ENCODE data around the gene RGS14. TPM values are rescaled to one million over a fixed set of nuclear protein-coding genes. Genes with fewer than 3 reads are reported as not detected.

The RGS14 gene
- total and polyA plus RNA-seq, 12 donors = 2.2 to 9.6 (median 4.1) TPM

GRCh38 chr5:177386542-177386941 is 28.8 kb downstream of the RGS14 start:
- intact Hi-C loops (cut with DNase I) = loop anchor here in 4 of 10 donors (5.0 to 10.0 kb wide), 3 partner anchors 69 to 272 kb away; no protein-coding TSS in a partner anchor
- H3K27me3 ChIP-seq = peaks cover 0 to 50% (median 18%) of the 10 kb centered on the region in 7 donors
- TF ChIP-seq, protein P1, sequence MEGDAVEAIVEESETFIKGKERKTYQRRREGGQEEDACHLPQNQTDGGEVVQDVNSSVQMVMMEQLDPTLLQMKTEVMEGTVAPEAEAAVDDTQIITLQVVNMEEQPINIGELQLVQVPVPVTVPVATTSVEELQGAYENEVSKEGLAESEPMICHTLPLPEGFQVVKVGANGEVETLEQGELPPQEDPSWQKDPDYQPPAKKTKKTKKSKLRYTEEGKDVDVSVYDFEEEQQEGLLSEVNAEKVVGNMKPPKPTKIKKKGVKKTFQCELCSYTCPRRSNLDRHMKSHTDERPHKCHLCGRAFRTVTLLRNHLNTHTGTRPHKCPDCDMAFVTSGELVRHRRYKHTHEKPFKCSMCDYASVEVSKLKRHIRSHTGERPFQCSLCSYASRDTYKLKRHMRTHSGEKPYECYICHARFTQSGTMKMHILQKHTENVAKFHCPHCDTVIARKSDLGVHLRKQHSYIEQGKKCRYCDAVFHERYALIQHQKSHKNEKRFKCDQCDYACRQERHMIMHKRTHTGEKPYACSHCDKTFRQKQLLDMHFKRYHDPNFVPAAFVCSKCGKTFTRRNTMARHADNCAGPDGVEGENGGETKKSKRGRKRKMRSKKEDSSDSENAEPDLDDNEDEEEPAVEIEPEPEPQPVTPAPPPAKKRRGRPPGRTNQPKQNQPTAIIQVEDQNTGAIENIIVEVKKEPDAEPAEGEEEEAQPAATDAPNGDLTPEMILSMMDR (IDR thresholded peaks at IDR 0.05) = no peak
- no peaks in the 10 kb centered on the region for H3K9me3 ChIP-seq
- H3K4me3 ChIP-seq = no peak overlapping the region
- H3K27ac ChIP-seq = no peak overlapping the region
- DNase-seq (no peak), ATAC-seq (no peak)
- H3K4me1 ChIP-seq = peaks cover 0 to 26% (median 0%) of the 10 kb centered on the region in 9 donors
- H3K36me3 ChIP-seq = no peaks in the 10 kb centered on the region
- WGBS, 2 donors = 89 to 91% methylated on average over 8 of the region's 8 CpGs

GRCh38 chr5:177387405-177387804 is 29.7 kb downstream of the RGS14 start:
- intact Hi-C loops (cut with DNase I) = loop anchor here in 4 of 10 donors (5.0 to 10.0 kb wide), 3 partner anchors 70 to 273 kb away; no protein-coding TSS in a partner anchor
- H3K4me1 ChIP-seq = peaks cover 0 to 26% (median 0%) of the 10 kb centered on the region in 9 donors
- ATAC-seq (no peak), DNase-seq (no peak)
- no peak overlapping the region for H3K27ac ChIP-seq
- no peaks in the 10 kb centered on the region for H3K9me3 ChIP-seq
- H3K4me3 ChIP-seq = no peak overlapping the region
- 84 to 87% methylated on average over 14 of the region's 14 CpGs for WGBS, 2 donors
- H3K36me3 ChIP-seq = no peaks in the 10 kb centered on the region
- TF ChIP-seq, protein P1 (IDR thresholded peaks at IDR 0.05) = no peak
- peaks cover 0 to 46% (median 18%) of the 10 kb centered on the region in 7 donors for H3K27me3 ChIP-seq

GRCh38 chr5:177388521-177389052 is 30.9 kb downstream of the RGS14 start:
- TF ChIP-seq, protein P1 (IDR thresholded peaks at IDR 0.05) = no peak
- H3K4me3 ChIP-seq = no peak overlapping the region
- DNase-seq = no peak
- intact Hi-C loops (cut with DNase I) = loop anchor here in 4 of 10 donors (5.0 to 10.0 kb wide), 3 partner anchors 71 to 274 kb away; no protein-coding TSS in a partner anchor
- WGBS, 2 donors = 88% methylated on average over 10 of the region's 10 CpGs
- H3K27ac ChIP-seq = peak overlapping the region in 1 of 10 donors; percentile 31
- peaks cover 0 to 30% (median 0%) of the 10 kb centered on the region in 9 donors for H3K4me1 ChIP-seq
- H3K36me3 ChIP-seq = no peaks in the 10 kb centered on the region
- peaks cover 0 to 42% (median 14%) of the 10 kb centered on the region in 7 donors for H3K27me3 ChIP-seq
- H3K9me3 ChIP-seq = no peaks in the 10 kb centered on the region
- no peak for ATAC-seq

DNA sequence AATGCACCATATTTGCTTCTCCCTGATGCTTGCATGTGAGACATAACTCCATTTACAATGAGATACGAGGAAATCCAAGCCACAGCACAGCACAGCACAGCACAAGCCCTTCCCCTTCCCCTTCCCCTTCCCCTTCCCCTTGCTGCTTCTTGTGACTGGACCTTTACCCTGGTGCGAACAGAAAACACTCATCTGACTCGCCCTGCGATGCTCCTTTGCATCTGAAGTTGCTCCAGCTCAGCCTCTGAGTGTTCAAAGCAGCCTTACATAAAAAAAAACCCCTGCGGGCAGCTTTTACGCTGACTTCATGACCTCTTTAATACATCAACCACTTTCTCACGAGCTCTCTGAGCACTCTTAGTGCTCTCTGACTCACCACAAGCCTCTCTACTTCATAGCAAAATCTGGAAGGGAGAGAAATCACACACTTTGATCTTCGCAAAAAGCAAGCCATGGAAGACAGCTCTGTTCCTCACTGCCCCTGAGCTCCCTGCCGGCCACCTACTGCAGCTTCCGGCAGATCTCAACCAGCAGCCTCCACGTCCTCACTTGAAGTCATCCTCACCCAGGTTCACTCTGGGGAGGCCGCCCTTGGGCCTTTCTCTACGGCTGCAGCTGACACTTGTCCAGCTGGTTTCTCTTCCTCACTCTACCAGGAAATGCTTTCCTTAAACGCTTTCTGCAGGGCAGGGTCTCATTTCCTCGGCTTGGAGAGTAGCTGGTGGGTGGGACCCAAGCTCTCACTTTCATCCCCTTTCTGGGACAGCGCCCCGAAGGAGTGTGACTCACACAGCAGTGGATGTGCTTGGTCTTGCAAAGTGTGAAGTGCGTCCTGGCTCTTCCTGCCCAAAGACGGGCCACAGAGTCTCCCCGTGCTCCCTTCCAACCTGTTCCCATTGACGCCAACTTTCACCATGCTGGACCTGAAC is 31.8 kb downstream of the RGS14 start:
- DNase-seq = no peak
- H3K27me3 ChIP-seq = peaks cover 0 to 40% (median 12%) of the 10 kb centered on the region in 7 donors
- intact Hi-C loops (cut with DNase I) = loop anchor here (1.0 to 10.0 kb wide), 11 partner anchors 63 to 275 kb away; no protein-coding TSS in a partner anchor
- peak in 7 of 8 donors; percentile 14 to 41 (median 31) for ATAC-seq
- WGBS, 2 donors = 33 to 37% methylated on average over 21 of the region's 21 CpGs
- H3K9me3 ChIP-seq = no peaks in the 10 kb centered on the region
- no peak overlapping the region for H3K4me3 ChIP-seq
- peaks cover 0 to 30% (median 0%) of the 10 kb centered on the region in 9 donors for H3K4me1 ChIP-seq
- TF ChIP-seq, protein P1 (IDR thresholded peaks at IDR 0.05) = no peak
- H3K27ac ChIP-seq = peak overlapping the region in 1 of 10 donors; percentile 61
- H3K36me3 ChIP-seq = no peaks in the 10 kb centered on the region
